Fibroblast of the conjunctiva (primary cell): ENCODE measurements around the gene GPRC5A.
A peak's percentile ranks its signal among the peaks of the same experiment; 100 is the strongest.

ENCODE experiments used
- DNase-seq: peaks from one replicate; pipeline ENCODE4 v3.0.0-alpha.2; 2010; ENCODE audit warnings: low read depth

The GPRC5A gene

DNA sequence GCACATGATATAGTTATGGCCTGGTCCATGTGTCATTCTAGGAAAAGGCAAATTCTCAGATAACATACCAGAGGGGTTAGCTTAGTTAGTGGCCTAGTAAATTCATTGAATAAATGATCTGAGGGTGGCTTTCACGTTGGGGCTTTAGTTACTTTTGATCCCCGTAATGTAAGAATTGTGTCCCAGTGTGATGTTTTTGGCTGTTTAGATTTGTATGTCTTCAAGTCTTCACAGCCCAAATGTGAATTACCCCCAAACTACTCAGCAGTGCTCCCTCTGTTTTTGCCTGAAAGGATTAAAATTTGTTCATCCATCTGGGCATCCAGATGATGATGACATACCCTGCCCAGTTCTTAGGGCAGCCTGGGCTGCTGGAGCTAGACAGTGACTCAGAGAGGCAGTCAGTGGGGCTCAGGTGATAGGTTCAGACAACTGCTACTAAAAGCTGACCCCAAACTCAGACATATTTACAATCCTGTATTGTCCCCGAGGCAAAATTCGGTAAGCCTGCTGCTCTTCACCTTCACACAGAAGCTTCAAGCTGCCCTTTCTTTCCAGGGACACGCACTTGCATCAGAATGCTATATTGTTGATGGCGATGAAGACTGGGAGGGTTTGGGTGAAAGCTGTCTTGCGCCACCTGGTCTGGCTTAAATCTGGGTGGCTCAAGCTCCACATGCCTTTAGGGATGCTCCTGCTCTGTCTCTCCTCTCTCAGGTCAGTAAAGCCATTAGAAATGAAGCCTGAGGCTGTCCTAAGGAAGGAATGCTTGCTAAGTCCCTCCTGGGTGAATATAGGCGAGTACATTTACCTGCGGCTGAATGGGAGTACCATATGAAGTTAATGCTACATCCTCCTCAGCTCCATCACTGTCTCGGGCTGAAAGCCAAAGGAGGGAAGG is 50.3 kb downstream of the GPRC5A start:
- no peak for DNase-seq

GRCh38 chr12:12943586-12944260 is 52.4 kb downstream of the GPRC5A start:
- peak; percentile 35 for DNase-seq

GRCh38 chr12:12945591-12945990 is 54.2 kb downstream of the GPRC5A start:
- no peak for DNase-seq

DNA sequence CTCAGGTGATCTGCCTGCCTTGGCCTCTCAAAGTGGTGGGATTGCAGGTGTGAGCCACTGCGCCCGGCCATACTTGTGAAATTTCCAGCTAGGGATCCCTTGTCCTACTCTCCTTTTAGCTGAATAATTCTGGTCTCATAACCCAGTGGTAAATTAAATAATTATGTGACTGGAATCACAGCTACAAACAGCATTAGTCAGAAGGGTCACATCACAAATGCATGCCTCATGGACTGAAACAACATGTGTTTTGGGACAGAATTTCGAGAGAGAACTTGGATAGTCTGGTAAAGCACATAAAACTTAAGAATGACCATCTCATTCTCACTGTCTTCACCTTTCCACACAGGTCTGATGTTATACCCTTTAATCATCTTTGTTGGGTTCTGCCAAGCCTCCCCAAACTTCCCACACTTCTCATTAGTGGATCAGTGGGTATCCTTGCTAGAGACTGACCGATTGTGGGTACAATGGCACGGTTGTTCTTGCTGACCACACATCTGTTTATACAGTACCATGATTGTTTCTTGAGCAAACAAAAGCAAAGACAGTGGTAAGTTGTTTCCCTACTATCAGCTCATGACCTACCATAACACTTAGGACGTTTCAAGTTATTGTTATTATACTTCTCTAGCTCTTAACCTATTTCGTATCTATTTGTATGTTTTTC is 55.5 kb downstream of the GPRC5A start:
- DNase-seq = no peak

GRCh38 chr12:12947902-12948301 is 56.5 kb downstream of the GPRC5A start:
- DNase-seq = no peak

DNA sequence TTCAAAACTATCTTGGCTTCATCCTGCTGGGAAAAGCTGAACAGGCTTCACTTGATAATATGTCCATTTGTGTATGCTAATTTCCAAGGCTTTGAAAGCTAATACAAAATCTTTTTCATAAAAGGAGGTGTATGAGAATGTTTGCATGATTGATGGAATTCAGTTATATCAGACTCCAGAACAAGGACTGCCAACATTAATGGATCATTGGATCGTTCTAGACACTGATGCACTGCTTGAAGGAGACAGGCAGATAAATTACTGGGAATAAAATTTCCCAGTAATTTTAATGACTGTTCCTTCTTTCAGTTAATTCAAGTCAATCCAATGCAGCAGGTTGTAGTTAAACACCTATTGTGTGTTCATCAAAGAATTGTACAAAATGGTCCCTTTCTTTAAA is 60.1 kb downstream of the GPRC5A start:
- DNase-seq = no peak

DNA sequence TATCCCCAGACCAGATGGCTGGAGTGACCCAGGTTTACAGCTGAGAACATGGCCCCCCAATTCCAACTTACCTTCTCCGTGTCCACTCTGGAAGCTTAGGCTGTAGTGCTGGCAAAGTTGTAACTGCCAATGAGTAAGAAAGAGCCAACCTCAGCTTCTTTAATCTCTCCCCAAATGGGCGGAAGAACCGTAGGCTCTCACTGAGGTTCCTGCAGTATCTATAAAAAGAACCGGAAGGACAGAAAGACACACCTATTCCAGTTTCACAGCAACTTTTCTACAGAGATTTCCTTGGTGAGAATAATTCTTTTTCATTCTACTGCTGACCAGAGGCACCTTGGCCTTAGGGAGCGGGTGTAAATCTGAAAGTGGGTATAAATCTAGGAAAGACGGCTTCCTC is 60.7 kb downstream of the GPRC5A start, which contains the start of gene GPRC5D:
Gene GPRC5D, minus strand, starts transcription at position 135 of the 400 bp plus-strand sequence. CDS start 1,786 bp downstream, outside the sequence.
- no peak for DNase-seq

GRCh38 chr12:12954356-12954755 is 63.0 kb downstream of the GPRC5A start:
- DNase-seq = no peak

GRCh38 chr12:12954878-12955625 is 63.7 kb downstream of the GPRC5A start:
- no peak for DNase-seq

DNA sequence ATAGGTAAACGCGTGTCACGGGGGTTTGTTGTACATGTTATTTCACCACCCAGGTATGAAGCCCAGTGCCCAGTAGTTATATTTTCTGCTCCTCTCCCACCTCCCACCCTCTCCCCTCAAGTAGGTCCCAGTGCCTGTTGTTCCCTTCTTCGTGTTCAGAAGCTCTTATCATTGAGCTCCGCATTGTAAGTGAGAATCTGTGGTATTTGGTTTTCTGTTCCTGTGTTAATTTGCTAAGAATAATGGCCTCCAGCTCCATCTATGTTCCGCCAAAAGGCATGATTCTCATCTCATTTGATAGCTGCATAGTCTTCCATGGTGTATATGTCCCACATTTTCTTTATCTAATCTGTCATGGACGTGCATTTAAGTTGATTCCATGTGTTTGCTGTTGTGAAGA is 67.5 kb downstream of the GPRC5A start:
- no peak for DNase-seq

GRCh38 chr12:12960639-12961209 is 69.4 kb downstream of the GPRC5A start:
- DNase-seq = no peak

DNA sequence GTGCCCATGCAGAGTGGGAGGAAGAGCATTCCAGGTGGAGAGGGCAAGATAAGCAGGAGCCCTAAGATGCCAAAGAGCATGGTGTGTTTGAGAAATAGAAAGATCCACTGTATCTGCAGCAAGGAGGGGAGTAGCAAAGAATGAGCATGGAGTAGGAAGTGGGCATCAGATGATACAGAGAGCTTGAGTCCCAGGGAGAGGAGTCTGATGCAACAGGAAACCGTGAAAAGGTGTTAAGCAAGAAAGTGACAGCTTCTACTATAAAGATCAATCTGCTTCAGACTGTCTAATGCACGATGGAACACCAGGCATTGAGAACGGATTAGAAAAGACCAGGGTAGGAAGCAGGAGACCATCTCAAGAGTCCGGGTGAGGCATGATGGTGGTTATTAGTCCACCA is 72.9 kb downstream of the GPRC5A start:
- no peak for DNase-seq

GRCh38 chr12:12965836-12966235 is 74.5 kb downstream of the GPRC5A start:
- no peak for DNase-seq
